ENCODE measurements around the gene RNF220. TPM values are rescaled to one million over a fixed set of nuclear protein-coding genes. Genes with fewer than 3 reads are reported as not detected.
"Not testable (repeated sequence)": the region's sequence is repeated elsewhere in the genome, so short reads cannot be mapped to it uniquely, and the experiment has no call there.

RNF220 gene
- total RNA-seq, 1 donor = 53.2 TPM

GRCh38 chr1:44499306-44499705 lies 94.3 kb downstream of the RNF220 start:
- Histone ChIP-seq H3K9me3 (ENCODE audit: low read depth, low read length) (no peaks in the 10 kb centered on the region), H2AFZ (ENCODE audit: low read length) (no peak overlapping the region), H3K4me2 (ENCODE audit: insufficient read depth, low read length) (no peak overlapping the region), H3K79me2 (ENCODE audit: insufficient read depth, low read length) (no peaks in the 10 kb centered on the region), H3K27me3 (ENCODE audit: insufficient read depth, low read length) (peaks cover 68% of the 10 kb centered on the region), H3K36me3 (ENCODE audit: insufficient read depth, low read length) (no peaks in the 10 kb centered on the region), H4K20me1 (ENCODE audit: insufficient read depth, low read length) (no peaks in the 10 kb centered on the region), H3K4me1 (ENCODE audit: insufficient read depth, low read length) (no peaks in the 10 kb centered on the region), H3K27ac (ENCODE audit: low read depth, low read length) (no peak overlapping the region), H3K4me3 (ENCODE audit: insufficient read depth, low read length) (no peak overlapping the region)
- no peak for TF ChIP-seq CTCF (IDR thresholded peaks at IDR 0.05; ENCODE audit: extremely low read depth, low read depth, low read length)
- no peak for DNase-seq (ENCODE audit: insufficient read length, low spot score, missing footprints)

- Histone ChIP-seq H4K20me1 (ENCODE audit: insufficient read depth, low read length) (no peaks in the 10 kb centered on the region), H3K27ac (ENCODE audit: low read depth, low read length) (no peak overlapping the region), H3K4me3 (ENCODE audit: insufficient read depth, low read length) (no peak overlapping the region), H3K36me3 (ENCODE audit: insufficient read depth, low read length) (no peaks in the 10 kb centered on the region), H3K79me2 (ENCODE audit: insufficient read depth, low read length) (no peaks in the 10 kb centered on the region), H3K4me2 (ENCODE audit: insufficient read depth, low read length) (no peak overlapping the region), H3K9me3 (ENCODE audit: low read depth, low read length) (no peaks in the 10 kb centered on the region), H3K27me3 (ENCODE audit: insufficient read depth, low read length) (peaks cover 73% of the 10 kb centered on the region), H2AFZ (ENCODE audit: low read length) (no peak overlapping the region), H3K4me1 (ENCODE audit: insufficient read depth, low read length) (no peaks in the 10 kb centered on the region)
- peak; percentile 85 for DNase-seq (ENCODE audit: insufficient read length, low spot score, missing footprints)
- TF ChIP-seq CTCF (IDR thresholded peaks at IDR 0.05; ENCODE audit: extremely low read depth, low read depth, low read length) = peak; percentile 45
Observed at GRCh38 chr1:44500181-44501046, 95.4 kb downstream of the RNF220 start.

- no peak for TF ChIP-seq CTCF (IDR thresholded peaks at IDR 0.05; ENCODE audit: extremely low read depth, low read depth, low read length)
- peaks cover 73% of the 10 kb centered on the region for H3K27me3 ChIP-seq (ENCODE audit: insufficient read depth, low read length)
- no peak overlapping the region for H3K4me2 ChIP-seq (ENCODE audit: insufficient read depth, low read length)
Observed at GRCh38 chr1:44501047-44501890, 96.2 kb downstream of the RNF220 start.

GRCh38 chr1:44502823-44503222 lies 97.8 kb downstream of the RNF220 start:
- H4K20me1 ChIP-seq (ENCODE audit: insufficient read depth, low read length); H2AFZ ChIP-seq (ENCODE audit: low read length); H3K36me3 ChIP-seq (ENCODE audit: insufficient read depth, low read length); DNase-seq (ENCODE audit: insufficient read length, low spot score, missing footprints); H3K9me3 ChIP-seq (ENCODE audit: low read depth, low read length); H3K27ac ChIP-seq (ENCODE audit: low read depth, low read length); H3K4me2 ChIP-seq (ENCODE audit: insufficient read depth, low read length); H3K4me1 ChIP-seq (ENCODE audit: insufficient read depth, low read length); H3K79me2 ChIP-seq (ENCODE audit: insufficient read depth, low read length); H3K4me3 ChIP-seq (ENCODE audit: insufficient read depth, low read length): not testable (repeated sequence)
- peaks cover 73% of the 10 kb centered on the region for H3K27me3 ChIP-seq (ENCODE audit: insufficient read depth, low read length)

More at GRCh38 chr1:44501047-44501890, 96.2 kb downstream of the RNF220 start:
- H3K79me2 ChIP-seq (ENCODE audit: insufficient read depth, low read length) = no peaks in the 10 kb centered on the region
- no peak for DNase-seq (ENCODE audit: insufficient read length, low spot score, missing footprints)
- no peak overlapping the region for H2AFZ ChIP-seq (ENCODE audit: low read length)
- H3K4me1 ChIP-seq (ENCODE audit: insufficient read depth, low read length) = no peaks in the 10 kb centered on the region
- no peaks in the 10 kb centered on the region for H4K20me1 ChIP-seq (ENCODE audit: insufficient read depth, low read length)
- no peaks in the 10 kb centered on the region for H3K9me3 ChIP-seq (ENCODE audit: low read depth, low read length)
- no peaks in the 10 kb centered on the region for H3K36me3 ChIP-seq (ENCODE audit: insufficient read depth, low read length)
- no peak overlapping the region for H3K4me3 ChIP-seq (ENCODE audit: insufficient read depth, low read length)
- H3K27ac ChIP-seq (ENCODE audit: low read depth, low read length) = no peak overlapping the region

Data from osteoblast (primary cell).